Measurements from ENCODE around the gene CADM2.
A peak's percentile ranks its signal among the peaks of the same experiment; 100 is the strongest.

GRCh38 chr3:84974347-84974746 is 15.6 kb downstream of the CADM2 start:
- TF ChIP-seq, protein P1, sequence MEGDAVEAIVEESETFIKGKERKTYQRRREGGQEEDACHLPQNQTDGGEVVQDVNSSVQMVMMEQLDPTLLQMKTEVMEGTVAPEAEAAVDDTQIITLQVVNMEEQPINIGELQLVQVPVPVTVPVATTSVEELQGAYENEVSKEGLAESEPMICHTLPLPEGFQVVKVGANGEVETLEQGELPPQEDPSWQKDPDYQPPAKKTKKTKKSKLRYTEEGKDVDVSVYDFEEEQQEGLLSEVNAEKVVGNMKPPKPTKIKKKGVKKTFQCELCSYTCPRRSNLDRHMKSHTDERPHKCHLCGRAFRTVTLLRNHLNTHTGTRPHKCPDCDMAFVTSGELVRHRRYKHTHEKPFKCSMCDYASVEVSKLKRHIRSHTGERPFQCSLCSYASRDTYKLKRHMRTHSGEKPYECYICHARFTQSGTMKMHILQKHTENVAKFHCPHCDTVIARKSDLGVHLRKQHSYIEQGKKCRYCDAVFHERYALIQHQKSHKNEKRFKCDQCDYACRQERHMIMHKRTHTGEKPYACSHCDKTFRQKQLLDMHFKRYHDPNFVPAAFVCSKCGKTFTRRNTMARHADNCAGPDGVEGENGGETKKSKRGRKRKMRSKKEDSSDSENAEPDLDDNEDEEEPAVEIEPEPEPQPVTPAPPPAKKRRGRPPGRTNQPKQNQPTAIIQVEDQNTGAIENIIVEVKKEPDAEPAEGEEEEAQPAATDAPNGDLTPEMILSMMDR (IDR thresholded peaks at IDR 0.05), result peak in 1 of 5 experiments; percentile 16
- no peak for TF ChIP-seq POLR2A (IDR thresholded peaks at IDR 0.05)
